HG02943 (cell line): ENCODE measurements around the gene HSPB6.
"Not testable (repeated sequence)": the region's sequence is repeated elsewhere in the genome, so short reads cannot be mapped to it uniquely, and the experiment has no call there.

Source experiments
- ATAC-seq: cut with Tn5 transposase; IDR thresholded peaks from one replicate; pipeline ENCODE4 v1.9.1; 2021; ENCODE audit warnings: mild to moderate bottlenecking, low read depth, moderate library complexity; ENCODE audit not compliant: unreplicated experiment

The HSPB6 gene

GRCh38 chr19:35756377-35757230 lies at the start of gene HSPB6:
Gene HSPB6, minus strand, starts transcription at chr19:35757029. Its CDS starts 21 bp downstream, at chr19:35757008.
- ATAC-seq, result no peak

GRCh38 chr19:35806597-35806996 lies 49.8 kb upstream of the HSPB6 start:
- ATAC-seq, result no peak

GRCh38 chr19:35805526-35806102 lies 48.8 kb upstream of the HSPB6 start:
- no peak for ATAC-seq

- no peak for ATAC-seq
These were observed 45.0 kb upstream of the HSPB6 start for GRCh38 chr19:35801828-35802227.

- no peak for ATAC-seq
These were observed 40.8 kb upstream of the HSPB6 start for GRCh38 chr19:35797663-35798062.

GRCh38 chr19:35796645-35797542 lies 40.1 kb upstream of the HSPB6 start:
- no peak for ATAC-seq

GRCh38 chr19:35795564-35795963 lies 38.7 kb upstream of the HSPB6 start:
- not testable (repeated sequence) for ATAC-seq

- ATAC-seq, result no peak
These were observed 36.7 kb upstream of the HSPB6 start for GRCh38 chr19:35793381-35794165.

- ATAC-seq, result no peak
These were observed 36.1 kb upstream of the HSPB6 start for GRCh38 chr19:35792888-35793287.

- ATAC-seq, result no peak
These were observed 35.5 kb upstream of the HSPB6 start for GRCh38 chr19:35792312-35792711.

- no peak for ATAC-seq
These were observed 35.0 kb upstream of the HSPB6 start for GRCh38 chr19:35791814-35792279.

GRCh38 chr19:35790981-35791813 lies 34.4 kb upstream of the HSPB6 start:
- ATAC-seq, result no peak

GRCh38 chr19:35789978-35790944 lies 33.4 kb upstream of the HSPB6 start:
- ATAC-seq, result no peak

- ATAC-seq, result no peak
These were observed 32.6 kb upstream of the HSPB6 start for GRCh38 chr19:35789195-35789977.

- no peak for ATAC-seq
These were observed 31.6 kb upstream of the HSPB6 start for GRCh38 chr19:35788205-35788960.

GRCh38 chr19:35787227-35787799 lies 30.5 kb upstream of the HSPB6 start:
- ATAC-seq, result no peak
